HepG2 (cell line): ENCODE measurements around the gene UBC. TPM values are rescaled to one million over a fixed set of nuclear protein-coding genes. Genes with fewer than 3 reads are reported as not detected.

Experiments used
- ATF7 ChIP-seq, 2 experiments: fragments of 450-650 bp in 1 of 2; sonication (generic) in 1 of 2; formaldehyde crosslinking in 1 of 2; IDR thresholded peaks; 2 replicates each; pipeline versions ENCODE4 v1.4.0 to v1.6.1; 2016 to 2020; ENCODE audit warnings: antibody characterized with exemption in 1 of 2, mild to moderate bottlenecking in 1 of 2, missing genetic modification reagents in 1 of 2
- GLI4 ChIP-seq: sonication (generic); formaldehyde crosslinking; IDR thresholded peaks from 2 replicates; pipeline ENCODE4 v1.5.1; 2020; ENCODE audit warnings: missing genetic modification reagents, mild to moderate bottlenecking, moderate library complexity, borderline replicate concordance
- HMGXB4 ChIP-seq, 2 experiments: sonication (generic) in 1 of 2; formaldehyde crosslinking in 1 of 2; IDR thresholded peaks; 2 replicates each; pipeline versions ENCODE4 v1.4.0 to v1.6.1; 2018 to 2020; ENCODE audit warnings: missing genetic modification reagents in 2 of 2, borderline replicate concordance in 1 of 2, low read depth in 1 of 2, mild to moderate bottlenecking in 1 of 2, missing biosample characterization in 1 of 2
- HNF1B ChIP-seq: sonication (generic); formaldehyde crosslinking; IDR thresholded peaks from 2 replicates; pipeline ENCODE4 v1.5.1; 2020; ENCODE audit warnings: mild to moderate bottlenecking, moderate library complexity, missing genetic modification reagents
- KAT8 ChIP-seq: IDR thresholded peaks from 2 replicates; pipeline ENCODE4 v1.6.1; 2016; ENCODE audit warnings: missing genetic modification reagents, missing compliant biosample characterization
- KIAA2018 ChIP-seq: sonication (generic); formaldehyde crosslinking; IDR thresholded peaks from 2 replicates; pipeline ENCODE4 v1.5.0; 2020; ENCODE audit warnings: mild to moderate bottlenecking, missing genetic modification reagents, borderline replicate concordance
- MATR3 ChIP-seq: sonication (generic); formaldehyde crosslinking; IDR thresholded peaks from 2 replicates; pipeline ENCODE4 v1.4.0; 2020; ENCODE audit warnings: missing genetic modification reagents
- MIER2 ChIP-seq: IDR thresholded peaks from 2 replicates; pipeline ENCODE4 v1.6.1; 2016; ENCODE audit warnings: missing biosample characterization, missing genetic modification reagents
- ZFY ChIP-seq: sonication (generic); formaldehyde crosslinking; IDR thresholded peaks from 2 replicates; pipeline ENCODE4 v1.4.0; 2020; ENCODE audit warnings: missing genetic modification reagents
- ZNF572 ChIP-seq: sonication (generic); formaldehyde crosslinking; IDR thresholded peaks from 2 replicates; pipeline ENCODE4 v1.5.1; 2020; ENCODE audit warnings: mild to moderate bottlenecking, missing genetic modification reagents
- ZNF775 ChIP-seq: sonication (generic); formaldehyde crosslinking; IDR thresholded peaks from 2 replicates; pipeline ENCODE4 v1.4.0; 2020; ENCODE audit warnings: missing genetic modification reagents, mild to moderate bottlenecking, moderate library complexity, borderline replicate concordance
- ZNF879 ChIP-seq: sonication (generic); formaldehyde crosslinking; IDR thresholded peaks from 2 replicates; pipeline ENCODE4 v1.8.1; 2023; ENCODE audit warnings: missing genetic modification reagents
- ZXDC ChIP-seq: sonication (generic); formaldehyde crosslinking; IDR thresholded peaks from 2 replicates; pipeline ENCODE4 v1.5.0; 2020; ENCODE audit warnings: mild to moderate bottlenecking, missing genetic modification reagents
- polyA plus RNA-seq, 8 experiments: library from polyadenylated mRNA; depleted of rRNA in 3 of 8; stranded (reverse) in 7 of 8; unstranded in 1 of 8; fragments of >200 nt; fragmentation: Illumina TruSeq in 4 of 8; extraction: Trizol in 4 of 8; gene quantifications; 2 replicates each; pipeline versions ENCODE4 v1.2.1 to v1.2.3, GENCODE V29; 2011 to 2016; ENCODE audit warnings: low read depth in 4 of 8, missing spikeins in 1 of 8, mixed read lengths in 1 of 8; ENCODE audit not compliant: insufficient read depth in 1 of 8
- total RNA-seq, 5 experiments: library from RNA; depleted of rRNA; stranded (reverse); fragments of >200 nt; fragmentation: Illumina TruSeq; extraction: Trizol; gene quantifications; 2 replicates each; pipeline ENCODE4 v1.2.3, GENCODE V29; 2016; ENCODE audit warnings: low read depth in 1 of 5

UBC gene
- total and polyA plus RNA-seq, 2 of the 13 experiments (the other 11 are each of a cell fraction or from before 2014, with no cell fraction given): 805 to 1,432 TPM

GRCh38 chr12:124923905-124924734, 9.7 kb upstream of the UBC start (continued):
- TF ChIP-seq ZXDC (CRISPR knock-in tag) (no peak), MATR3 (CRISPR knock-in tag) (no peak), KIAA2018 (CRISPR knock-in tag) (no peak), MIER2 (no peak), HNF1B (CRISPR knock-in tag) (no peak), GLI4 (CRISPR knock-in tag) (no peak), ZNF572 (CRISPR knock-in tag) (no peak), ZNF879 (CRISPR knock-in tag) (no peak), ATF7 (IDR thresholded peaks at IDR 0.05) (peak; percentile 46), ATF7 (CRISPR knock-in tag; IDR thresholded peaks at IDR 0.05) (no peak), HMGXB4 (CRISPR knock-in tag; IDR thresholded peaks at IDR 0.05; ENCODE audit: borderline replicate concordance in 1 of 2, low read depth in 1 of 2) (peak in 1 of 2 experiments; percentile 39; a peak in 1 of 4 replicates), ZFY (CRISPR knock-in tag) (0 out of 2 replicates have a peak, but pooled peaks have one; percentile 11), ZNF775 (CRISPR knock-in tag) (0 out of 2 replicates have a peak, but pooled peaks have one; percentile 24), KAT8 (CRISPR knock-in tag) (no peak)
